ENCODE data around the gene VWA3B. TPM values are rescaled to one million over a fixed set of nuclear protein-coding genes. Genes with fewer than 3 reads are reported as not detected.

VWA3B gene
- total and polyA plus RNA-seq, 2 experiments from 2014 or later: not detected

DNA sequence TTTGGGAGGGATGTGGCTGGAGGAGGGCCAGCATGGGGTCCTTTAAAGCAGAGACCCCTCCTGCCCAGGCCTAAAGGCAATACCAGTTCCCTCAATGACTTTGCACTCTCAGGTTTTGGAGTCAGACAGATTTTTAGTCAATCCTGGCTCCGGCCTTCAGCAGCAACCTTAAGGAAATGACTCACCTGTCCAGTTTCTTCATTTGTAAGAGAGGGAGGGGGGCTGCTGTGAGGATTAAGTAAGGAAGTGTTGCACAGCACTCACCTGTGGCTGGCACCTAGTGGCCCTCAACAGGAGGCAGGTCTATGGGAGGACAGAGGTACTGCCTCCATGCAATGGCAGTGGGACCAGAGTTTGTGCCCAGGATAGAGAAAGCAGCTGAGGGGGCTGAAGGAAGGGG, 273.0 kb downstream of the VWA3B start:
- no peak for TF ChIP-seq EZH2phosphoT487 (IDR thresholded peaks at IDR 0.05; ENCODE audit: insufficient read depth, low read depth)
- TF ChIP-seq EZH2 (IDR thresholded peaks at IDR 0.05; ENCODE audit: insufficient read depth, poor library complexity, severe bottlenecking): no peak
- in situ Hi-C loops (cut with MboI): no loop called here

More for the DNA sequence above, 273.0 kb downstream of the VWA3B start:
- DNase-seq: no peak
- Histone ChIP-seq H3F3A (ENCODE audit: insufficient read depth) (no peaks in the 10 kb centered on the region), H3K4me3 (no peak overlapping the region), H2AFZ (no peak overlapping the region), H3K27ac (no peak overlapping the region), H3K4me2 (ENCODE audit: unreplicated experiment) (no peak overlapping the region), H3K36me3 (ENCODE audit: low read depth) (no peaks in the 10 kb centered on the region), H3K27me3 (replicated peaks; ENCODE audit: insufficient read depth) (no peaks in the 10 kb centered on the region), H3K9me2 (ENCODE audit: insufficient read depth) (no peaks in the 10 kb centered on the region), H3K9me3 (ENCODE audit: low read depth) (no peaks in the 10 kb centered on the region), H3K4me1 (ENCODE audit: insufficient read depth) (no peaks in the 10 kb centered on the region), H4K20me1 (ENCODE audit: insufficient read depth) (no peaks in the 10 kb centered on the region), H3K79me2 (ENCODE audit: insufficient read depth) (no peaks in the 10 kb centered on the region), H3K9ac (no peak overlapping the region)
- 75 to 80% methylated on average over 1 of the region's 1 CpG for WGBS, 2 experiments (ENCODE audit: low coverage in 1 of 2, low lambda C conversion rate in 2 of 2, missing lambda C conversion rate in 2 of 2)

Other genes starting within 250 kb of the VWA3B start
- gene TMEM131, start 91.2 kb upstream of the VWA3B start, total RNA-seq (2014; rRNA removed; shearing (Covaris generic)): 15.7 and 41.5 TPM in 2 replicates
- gene TMEM131, start 91.2 kb upstream of the VWA3B start, polyA plus RNA-seq (2016; fragmentation: Nextera tagmentation; extraction: Ambion mirVana): 16.4 and 17.2 TPM in 2 replicates